Mesothelial cell of epicardium (in vitro differentiated cells): Measurements from ENCODE around the gene SMR3B. TPM values are rescaled to one million over a fixed set of nuclear protein-coding genes. Genes with fewer than 3 reads are reported as not detected.

ENCODE experiments used
- DNase-seq, 2 experiments: peaks; one replicate each; pipeline ENCODE4 v3.0.0; 2021; ENCODE audit warnings: low spot score in 2 of 2; ENCODE audit not compliant: unreplicated experiment in 2 of 2
- H3K27ac Mint-ChIP-seq: 2 replicates; pipeline ENCODE4 v1.8.0; 2021; ENCODE audit warnings: mixed read lengths
- H3K27me3 Mint-ChIP-seq: 2 replicates; pipeline ENCODE4 v1.8.0; 2021; ENCODE audit warnings: low read depth, mixed read lengths
- H3K36me3 Mint-ChIP-seq: 2 replicates; pipeline ENCODE4 v1.8.0; 2021; ENCODE audit warnings: mixed read lengths
- H3K4me1 Mint-ChIP-seq: 2 replicates; pipeline ENCODE4 v1.8.0; 2021; ENCODE audit warnings: mixed read lengths
- H3K4me3 Mint-ChIP-seq: 2 replicates; pipeline ENCODE4 v1.8.0; 2021; ENCODE audit warnings: mild to moderate bottlenecking, moderate library complexity, mixed read lengths
- H3K9me3 Mint-ChIP-seq: 2 replicates; pipeline ENCODE4 v1.8.0; 2021; ENCODE audit warnings: mixed read lengths
- total RNA-seq: library from RNA; stranded (reverse); gene quantifications from 3 replicates; pipeline ENCODE4 v1.2.1, GENCODE V29; 2021
- TF ChIP-seq, protein P1 (sequence below): fragments of 200-600 bp; sonication (generic); IDR thresholded peaks from one replicate; pipeline ENCODE4 v1.5.0; 2021; ENCODE audit warnings: antibody characterized with exemption; ENCODE audit not compliant: unreplicated experiment

The SMR3B gene
- total RNA-seq = not detected in 3 replicates

DNA sequence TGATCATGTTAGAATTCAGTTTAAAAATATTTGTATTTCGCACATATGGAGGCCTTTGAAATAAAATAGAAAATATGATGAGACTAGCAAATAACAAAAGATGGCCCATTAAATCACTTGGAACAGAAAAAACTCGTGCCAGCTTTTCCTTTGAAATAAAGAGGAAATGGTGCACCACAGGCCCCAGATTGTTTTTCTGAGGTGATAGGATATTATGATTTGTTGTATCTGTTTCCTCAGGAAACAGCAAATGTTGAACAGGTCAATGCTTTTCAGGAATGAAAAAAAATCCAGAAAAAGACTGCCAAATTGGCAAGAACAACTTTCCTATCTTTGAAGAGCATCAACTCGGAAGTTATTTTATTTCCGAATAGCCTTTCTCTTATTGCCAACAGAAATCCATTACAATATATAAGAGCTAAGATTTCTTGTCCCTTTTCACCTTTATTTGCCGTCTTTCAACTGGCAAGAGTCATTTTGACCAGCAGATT lies at the start of gene SMR3B:
TSS of gene SMR3B (plus strand) at position 441 of the 491 bp plus-strand sequence. CDS start 1,380 bp downstream, outside the sequence.
- Mint-ChIP-seq H3K4me3 (no peak within 1 kb of the TSS), H3K36me3 (no peaks in the 10 kb centered on the region), H3K9me3 (no peaks in the 10 kb centered on the region), H3K4me1 (peaks cover 3% of the 10 kb centered on the region), H3K27me3 (no peaks in the 10 kb centered on the region), H3K27ac (no peak within 1 kb of the TSS)
- DNase-seq = no peak
- TF ChIP-seq, protein P1, sequence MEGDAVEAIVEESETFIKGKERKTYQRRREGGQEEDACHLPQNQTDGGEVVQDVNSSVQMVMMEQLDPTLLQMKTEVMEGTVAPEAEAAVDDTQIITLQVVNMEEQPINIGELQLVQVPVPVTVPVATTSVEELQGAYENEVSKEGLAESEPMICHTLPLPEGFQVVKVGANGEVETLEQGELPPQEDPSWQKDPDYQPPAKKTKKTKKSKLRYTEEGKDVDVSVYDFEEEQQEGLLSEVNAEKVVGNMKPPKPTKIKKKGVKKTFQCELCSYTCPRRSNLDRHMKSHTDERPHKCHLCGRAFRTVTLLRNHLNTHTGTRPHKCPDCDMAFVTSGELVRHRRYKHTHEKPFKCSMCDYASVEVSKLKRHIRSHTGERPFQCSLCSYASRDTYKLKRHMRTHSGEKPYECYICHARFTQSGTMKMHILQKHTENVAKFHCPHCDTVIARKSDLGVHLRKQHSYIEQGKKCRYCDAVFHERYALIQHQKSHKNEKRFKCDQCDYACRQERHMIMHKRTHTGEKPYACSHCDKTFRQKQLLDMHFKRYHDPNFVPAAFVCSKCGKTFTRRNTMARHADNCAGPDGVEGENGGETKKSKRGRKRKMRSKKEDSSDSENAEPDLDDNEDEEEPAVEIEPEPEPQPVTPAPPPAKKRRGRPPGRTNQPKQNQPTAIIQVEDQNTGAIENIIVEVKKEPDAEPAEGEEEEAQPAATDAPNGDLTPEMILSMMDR = no peak

DNA sequence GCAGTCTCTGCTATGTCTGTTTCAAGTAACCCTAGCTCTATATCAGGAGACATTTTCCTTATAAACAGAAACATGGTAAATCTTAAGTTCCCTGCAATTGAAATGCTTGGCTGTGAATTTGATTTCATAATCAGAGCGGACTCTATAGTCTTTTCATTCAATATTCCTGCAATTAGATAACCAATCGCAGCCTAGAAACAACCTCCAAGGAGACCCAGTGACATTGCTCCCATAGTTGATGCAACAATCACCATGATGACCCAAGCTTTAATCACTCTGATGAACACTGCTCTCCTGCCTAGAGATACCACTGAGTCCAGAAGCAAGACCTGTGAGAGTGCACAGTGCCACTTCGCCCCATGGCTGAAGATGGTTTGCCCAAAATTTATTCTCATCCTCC lies 48.2 kb upstream of the SMR3B start, which contains the start of gene CABS1:
TSS of gene CABS1 (plus strand) at position 301 of the 400 bp plus-strand sequence. CDS start at position 360, 59 bp downstream.
- peaks cover 4% of the 10 kb centered on the region for H3K9me3 Mint-ChIP-seq
- H3K36me3 Mint-ChIP-seq = no peaks in the 10 kb centered on the region
- no peak within 1 kb of the TSS for H3K27ac Mint-ChIP-seq
- no peaks in the 10 kb centered on the region for H3K27me3 Mint-ChIP-seq
- no peak within 1 kb of the TSS for H3K4me3 Mint-ChIP-seq
- peaks cover 15% of the 10 kb centered on the region for H3K4me1 Mint-ChIP-seq
- DNase-seq = no peak
- TF ChIP-seq, protein P1 = no peak

DNA sequence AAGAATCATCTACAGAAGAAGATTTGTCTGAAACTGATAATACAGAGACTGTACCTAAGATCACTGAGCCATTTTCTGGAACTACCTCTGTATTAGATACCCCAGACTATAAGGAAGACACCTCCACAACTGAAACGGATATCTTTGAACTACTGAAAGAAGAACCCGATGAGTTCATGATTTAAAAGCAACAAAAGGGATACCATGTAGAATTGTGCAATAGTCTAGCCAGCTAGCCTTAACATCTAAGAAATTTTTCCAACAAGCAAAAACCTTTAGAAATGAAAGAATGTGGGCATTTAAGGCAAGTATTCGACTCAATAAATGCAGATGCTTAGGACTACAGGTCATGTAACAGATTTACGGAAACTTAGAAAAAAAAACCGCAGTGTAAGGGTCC lies 46.9 kb upstream of the SMR3B start:
- no peak overlapping the region for H3K4me3 Mint-ChIP-seq
- no peak for DNase-seq
- H3K9me3 Mint-ChIP-seq = peaks cover 4% of the 10 kb centered on the region
- H3K27ac Mint-ChIP-seq = no peak overlapping the region
- peaks cover 15% of the 10 kb centered on the region for H3K4me1 Mint-ChIP-seq
- H3K27me3 Mint-ChIP-seq = peaks cover 3% of the 10 kb centered on the region
- TF ChIP-seq, protein P1 = no peak
- H3K36me3 Mint-ChIP-seq = no peaks in the 10 kb centered on the region

DNA sequence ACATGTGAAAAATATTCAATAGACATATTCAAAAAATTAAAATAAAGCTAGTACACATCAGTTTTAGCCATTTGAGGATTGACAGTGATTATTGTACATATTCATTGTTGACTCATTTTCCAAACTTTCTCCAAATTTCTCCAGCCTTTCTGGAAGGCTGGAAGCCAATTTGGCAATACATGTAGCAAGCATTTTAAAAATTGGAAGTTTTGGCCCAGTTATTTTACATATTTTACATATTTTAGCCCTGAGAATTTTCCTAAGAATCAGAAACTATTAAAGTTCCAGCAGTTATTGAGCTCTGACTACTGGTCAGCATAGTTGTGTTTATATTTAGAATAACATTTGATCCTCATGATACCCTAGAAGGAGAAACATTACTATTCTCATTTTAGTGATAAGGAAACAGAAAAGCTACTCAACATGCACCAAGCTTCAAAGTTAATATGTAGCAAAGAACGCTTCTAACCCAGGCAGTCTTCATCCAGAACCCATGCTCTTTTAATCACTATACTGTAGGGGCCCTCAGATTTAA lies 45.0 kb upstream of the SMR3B start:
- H3K9me3 Mint-ChIP-seq = peaks cover 4% of the 10 kb centered on the region
- TF ChIP-seq, protein P1 = no peak
- peaks cover 6% of the 10 kb centered on the region for H3K27me3 Mint-ChIP-seq
- DNase-seq = no peak
- peaks cover 15% of the 10 kb centered on the region for H3K4me1 Mint-ChIP-seq
- no peak overlapping the region for H3K27ac Mint-ChIP-seq
- no peak overlapping the region for H3K4me3 Mint-ChIP-seq
- no peaks in the 10 kb centered on the region for H3K36me3 Mint-ChIP-seq

DNA sequence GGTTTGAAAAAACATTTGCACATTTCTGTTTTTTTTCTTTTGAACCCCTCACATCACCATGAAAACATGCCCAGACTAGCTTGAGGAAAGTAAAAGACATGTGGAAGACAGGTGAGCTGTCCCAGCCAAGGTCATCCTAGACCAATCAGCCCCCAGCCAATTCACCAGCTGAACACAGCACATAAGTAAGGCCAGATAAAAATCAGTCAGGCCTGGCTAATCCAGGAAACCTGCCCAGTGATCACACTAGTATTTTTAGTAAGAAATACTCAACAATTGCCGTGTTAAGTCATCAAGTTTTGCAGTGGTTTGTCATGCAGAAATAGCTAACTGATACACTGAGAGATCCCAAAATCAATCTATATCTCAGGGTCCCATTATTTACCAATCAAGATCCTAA lies 26.7 kb upstream of the SMR3B start:
- TF ChIP-seq, protein P1 = no peak
- Mint-ChIP-seq H3K4me1 (peaks cover 1% of the 10 kb centered on the region), H3K27me3 (peaks cover 6% of the 10 kb centered on the region), H3K27ac (no peak overlapping the region), H3K9me3 (no peaks in the 10 kb centered on the region), H3K36me3 (no peaks in the 10 kb centered on the region), H3K4me3 (no peak overlapping the region)
- no peak for DNase-seq
